ENCODE measurements around the gene STEAP3. TPM values are rescaled to one million over a fixed set of nuclear protein-coding genes. Genes with fewer than 3 reads are reported as not detected.

The STEAP3 gene
- 14.0 and 25.4 TPM in 2 replicates for total RNA-seq

GRCh38 chr2:119223521-119224390 lies at the start of gene STEAP3:
TSS of gene STEAP3 (plus strand) at chr2:119223834. CDS start at chr2:119231013, 7,179 bp downstream.

Other genes with a start within 250 kb of the STEAP3 start
- not detected in 2 replicates for gene C1QL2, start 65.1 kb upstream of the STEAP3 start, total RNA-seq
- gene C2orf76, start 143.0 kb downstream of the STEAP3 start, total RNA-seq = 9.8 and 18.2 TPM in 2 replicates
- gene DBI, start 143.1 kb downstream of the STEAP3 start, total RNA-seq = 192 and 222 TPM in 2 replicates
- gene TMEM37, start 208.0 kb downstream of the STEAP3 start, total RNA-seq = 2.0 and 7.6 TPM in 2 replicates

Measured in pericardium fibroblast (primary cell).